K562 (cell line): ENCODE measurements around the gene PLPPR4. TPM values are rescaled to one million over a fixed set of nuclear protein-coding genes. Genes with fewer than 3 reads are reported as not detected.
"Not testable (repeated sequence)": the region's sequence is repeated elsewhere in the genome, so short reads cannot be mapped to it uniquely, and the experiment has no call there.

Source experiments
- ATAC-seq: fragments of 200-7000 bp; cut with Tn5 transposase; 3 replicates; pipeline ENCODE4 v1.9.1; 2020; ENCODE audit warnings: moderate library complexity
- BruUV-seq: library from RNA; stranded (reverse); fragments of 400-500 nt; replicated peaks from 2 replicates; lab custom pipeline; 2021; lab: Mats Ljungman, UMichigan
- CTCF ChIA-PET: fragments of 300-600 bp; formaldehyde crosslinking; extraction: SDS; loops from one replicate; lab custom pipeline; 2021; ENCODE audit warnings: low intra/inter-chr PET ratio; lab: Yijun Ruan, JAX
- POLR2A ChIA-PET: fragments of 300-600, 350-650 bp; sonication (Branson Sonifier 250); formaldehyde crosslinking; extraction: SDS; loops from one replicate; lab custom pipeline; 2021; ENCODE audit warnings: antibody characterized with exemption, inconsistent platforms; lab: Yijun Ruan, JAX
- DNase-seq, 4 experiments: peaks; one replicate each; pipeline versions ENCODE4 v3.0.0 to v3.0.0-alpha.2; 2011 to 2018; ENCODE audit warnings: low spot score in 3 of 4, mixed read lengths in 3 of 4; ENCODE audit errors: extremely low read depth in 1 of 4
- FAIRE-seq: peaks from 2 replicates; lab custom pipeline; 2011; peaks lifted over from hg19 to GRCh38; lab: Jason Lieb, UNC
- H2AFZ ChIP-seq: 2 replicates; pipeline ENCODE4 v1.6.0; 2011; ENCODE audit warnings: low read depth, low read length, control low read depth, inconsistent platforms
- H3K27ac ChIP-seq: fragments of 200-600 bp; 3 replicates; pipeline ENCODE4 v1.8.0; 2011; ENCODE audit warnings: low read depth, mild to moderate bottlenecking, control low read depth, inconsistent platforms, low read length, moderate library complexity, mixed read lengths; ENCODE audit errors: extremely low read depth
- H3K27me3 ChIP-seq, 2 experiments: fragments of 300-600 bp in 1 of 2; 2 replicates in 1 of 2; 3 replicates in 1 of 2; pipeline versions ENCODE4 v1.6.0 to v1.8.0; 2011; ENCODE audit warnings: inconsistent platforms in 2 of 2, low read length in 2 of 2, mild to moderate bottlenecking in 1 of 2, mixed read lengths in 1 of 2, moderate library complexity in 1 of 2; ENCODE audit not compliant: control insufficient read depth in 2 of 2, insufficient read depth in 2 of 2
- H3K36me3 ChIP-seq: fragments of 300-600 bp; 3 replicates; pipeline ENCODE4 v1.8.0; 2011; ENCODE audit warnings: mild to moderate bottlenecking, low read length, inconsistent platforms; ENCODE audit not compliant: control insufficient read depth, insufficient read depth
- H3K4me1 ChIP-seq, 2 experiments: fragments of 200-600 bp in 1 of 2; replicated peaks in 1 of 2; 2 replicates in 1 of 2; 3 replicates in 1 of 2; pipeline versions ENCODE4 v1.5.1 to v1.8.0; 2011; ENCODE audit warnings: inconsistent platforms in 2 of 2, low read length in 2 of 2, mild to moderate bottlenecking in 1 of 2, mixed read lengths in 1 of 2, moderate library complexity in 1 of 2; ENCODE audit not compliant: control insufficient read depth in 2 of 2, insufficient read depth in 2 of 2
- H3K4me2 ChIP-seq: 2 replicates; pipeline ENCODE4 v1.6.1; 2011; ENCODE audit warnings: low read length, control low read depth, inconsistent platforms, mixed read lengths; ENCODE audit not compliant: insufficient read depth
- H3K4me3 ChIP-seq: fragments of 200-600 bp; sonication (generic), shearing (Covaris generic); 2 replicates; pipeline ENCODE4 v1.5.1; 2016; ENCODE audit warnings: control low read depth, inconsistent platforms
- H3K79me2 ChIP-seq: fragments of 200-600 bp; 3 replicates; pipeline ENCODE4 v1.8.0; 2011; ENCODE audit warnings: low read length, inconsistent platforms; ENCODE audit not compliant: control insufficient read depth, insufficient read depth
- H3K9ac ChIP-seq, 2 experiments: 2 replicates each; pipeline versions ENCODE4 v1.6.0 to v1.6.1; 2011; ENCODE audit warnings: low read depth in 2 of 2, low read length in 2 of 2, control low read depth in 1 of 2, inconsistent platforms in 1 of 2, mild to moderate bottlenecking in 1 of 2, mixed read lengths in 1 of 2; ENCODE audit not compliant: insufficient read depth in 1 of 2
- H3K9me1 ChIP-seq: one replicate; pipeline ENCODE4 v1.6.0; 2011; ENCODE audit warnings: inconsistent platforms, mild to moderate bottlenecking, low read length, moderate library complexity; ENCODE audit not compliant: control insufficient read depth, insufficient read depth
- H3K9me3 ChIP-seq: replicated peaks from 2 replicates; pipeline ENCODE4 v1.5.1; 2011; ENCODE audit warnings: low read depth, low read length, inconsistent platforms; ENCODE audit not compliant: control insufficient read depth, insufficient read depth
- H4K20me1 ChIP-seq: replicated peaks from 2 replicates; pipeline ENCODE4 v1.6.1; 2011; ENCODE audit warnings: low read length, inconsistent platforms, mixed read lengths; ENCODE audit not compliant: control insufficient read depth, insufficient read depth
- ARID2 ChIP-seq: fragments of 450-650 bp; IDR thresholded peaks from 2 replicates; pipeline ENCODE4 v1.6.1; 2017; ENCODE audit warnings: antibody characterized with exemption, mild to moderate bottlenecking
- BCOR ChIP-seq: fragments of 450-650 bp; IDR thresholded peaks from 2 replicates; pipeline ENCODE4 v1.6.1; 2016
- BRD4 ChIP-seq: fragments of 200-600 bp; sonication (generic); IDR thresholded peaks from 2 replicates; pipeline ENCODE4 v1.6.1; 2017; ENCODE audit warnings: inconsistent platforms
- CHD2 ChIP-seq: IDR thresholded peaks from 2 replicates; pipeline ENCODE4 v1.6.1; 2011; ENCODE audit warnings: low read depth, low read length
- KLF13 ChIP-seq: fragments of 450-650 bp; IDR thresholded peaks from 2 replicates; pipeline ENCODE4 v1.6.1; 2016; ENCODE audit warnings: missing genetic modification characterization, low read depth, mild to moderate bottlenecking, missing compliant biosample characterization, moderate library complexity, borderline replicate concordance
- L3MBTL2 ChIP-seq: fragments of 450-650 bp; IDR thresholded peaks from 2 replicates; pipeline ENCODE4 v1.6.1; 2016; ENCODE audit warnings: mild to moderate bottlenecking, moderate library complexity
- LCOR ChIP-seq: sonication (generic); formaldehyde crosslinking; IDR thresholded peaks from 2 replicates; pipeline ENCODE4 v1.8.0; 2022; ENCODE audit warnings: mild to moderate bottlenecking, missing genetic modification reagents
- LEF1 ChIP-seq: fragments of 450-650 bp; IDR thresholded peaks from 2 replicates; pipeline ENCODE4 v1.6.1; 2016; ENCODE audit warnings: mild to moderate bottlenecking
- MBD2 ChIP-seq: sonication (generic); IDR thresholded peaks from 2 replicates; pipeline ENCODE4 v1.6.1; 2016; ENCODE audit warnings: low read depth, borderline replicate concordance
- PHF20 ChIP-seq: fragments of 450-650 bp; IDR thresholded peaks from 2 replicates; pipeline ENCODE4 v1.6.1; 2018; ENCODE audit not compliant: partially characterized antibody
- PTTG1 ChIP-seq: fragments of 450-650 bp; IDR thresholded peaks from 2 replicates; pipeline ENCODE4 v1.6.1; 2016; ENCODE audit warnings: low read depth, mild to moderate bottlenecking, missing genetic modification characterization, missing compliant biosample characterization
- SLC30A9 ChIP-seq: fragments of 250-450 bp; sonication (Bioruptor Pico); IDR thresholded peaks from 2 replicates; pipeline ENCODE4 v1.8.0; 2022; ENCODE audit warnings: mild to moderate bottlenecking, moderate library complexity
- TGIF2 ChIP-seq: sonication (generic); formaldehyde crosslinking; IDR thresholded peaks from 2 replicates; pipeline ENCODE4 v1.8.1; 2022; ENCODE audit warnings: mild to moderate bottlenecking, missing genetic modification reagents, moderate library complexity
- WGBS: fragments of 100-300 bp; shearing (Covaris generic); methylation state at CpG from one replicate; pipeline ENCODE4 v1.1.6; 2016; ENCODE audit warnings: low coverage, mixed read lengths; ENCODE audit not compliant: insufficient coverage; ENCODE audit errors: missing lambda C conversion rate; 5-methylcytosine and 5-hydroxymethylcytosine counted together
- in situ Hi-C: fragments of 300-500 bp; cut with MboI; formaldehyde crosslinking; loops from 4 replicates; pipeline ENCODE4 v1.15.0; 2018; ENCODE audit warnings: inconsistent platforms, mixed read lengths
- intact Hi-C: fragments of 100-400 bp; cut with micrococcal nuclease; formaldehyde crosslinking; loops from 2 replicates; pipeline ENCODE4 v1.14.2; 2022
- polyA plus RNA-seq, 8 experiments: library from polyadenylated mRNA; depleted of rRNA in 4 of 8; stranded (reverse) in 5 of 8; unstranded in 3 of 8; fragments of >200 nt; fragmentation: Nextera tagmentation in 2 of 8; fragmentation: Illumina TruSeq in 1 of 8; extraction: Ambion mirVana in 2 of 8; extraction: Trizol in 1 of 8; gene quantifications; 2 replicates each; pipeline versions ENCODE4 v1.2.1 to v1.2.3, GENCODE V29; 2011 to 2014; ENCODE audit warnings: inconsistent platforms in 1 of 8, missing spikeins in 1 of 8
- total RNA-seq, 7 experiments: library from RNA; depleted of rRNA in 6 of 7; stranded (reverse); fragments of >200 nt in 6 of 7; fragmentation: Illumina TruSeq in 2 of 7; extraction: Trizol in 2 of 7; gene quantifications; 2 replicates each; pipeline versions ENCODE4 v1.2.1 to v1.2.3, GENCODE V29; 2011 to 2021; ENCODE audit warnings: low replicate concordance in 1 of 7
- TF ChIP-seq, protein P1 (sequence below): sonication (generic); formaldehyde crosslinking; IDR thresholded peaks from 2 replicates; pipeline ENCODE4 v1.8.0; 2022; ENCODE audit warnings: mild to moderate bottlenecking, missing genetic modification reagents, borderline replicate concordance
- TF ChIP-seq, protein P2 (sequence below): fragments of 450-650 bp; formaldehyde crosslinking; IDR thresholded peaks from 2 replicates; pipeline ENCODE4 v1.4.0; 2020; ENCODE audit warnings: mild to moderate bottlenecking, moderate library complexity
- TF ChIP-seq, protein P3 (sequence below): fragments of 450-650 bp; formaldehyde crosslinking; IDR thresholded peaks from 2 replicates; pipeline ENCODE4 v1.4.0; 2022; ENCODE audit warnings: missing genetic modification characterization

The PLPPR4 gene
- total and polyA plus RNA-seq, 9 of the 15 experiments (the other 6 are each of a cell fraction or from before 2014, with no cell fraction given): not detected

DNA sequence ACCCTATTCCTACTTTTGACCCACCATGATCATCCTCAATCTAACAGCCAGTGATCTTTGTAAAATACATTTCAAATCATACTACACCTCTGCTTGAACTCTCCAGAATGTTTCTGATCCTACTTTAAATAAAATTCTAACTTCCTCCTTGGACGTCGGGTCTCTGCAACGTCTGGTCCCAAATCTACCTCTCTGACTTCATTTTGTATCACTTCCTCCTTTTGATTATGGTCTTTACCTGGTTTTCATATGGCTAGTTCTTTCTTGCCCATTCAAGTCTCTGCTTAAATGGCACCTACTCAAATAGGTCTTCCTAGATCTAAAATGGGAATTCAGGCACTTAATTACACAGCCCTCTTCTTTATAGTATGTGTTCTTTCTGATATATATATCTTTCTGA lies 18.2 kb downstream of the PLPPR4 start:
- Histone ChIP-seq H4K20me1 (no peaks in the 10 kb centered on the region), H3K27me3 (no peaks in the 10 kb centered on the region), H3K4me1 (no peaks in the 10 kb centered on the region), H3K9me1 (no peaks in the 10 kb centered on the region), H3K36me3 (no peaks in the 10 kb centered on the region), H3K4me3 (no peak overlapping the region), H3K9me3 (no peaks in the 10 kb centered on the region), H2AFZ (no peak overlapping the region), H3K4me2 (no peak overlapping the region), H3K27ac (no peak overlapping the region), H3K79me2 (no peaks in the 10 kb centered on the region), H3K9ac (no peak overlapping the region)
- WGBS: 0% methylated on average over 3 of the region's 3 CpGs
- POLR2A ChIA-PET: no interaction called here
- CTCF ChIA-PET: no interaction called here
- TF ChIP-seq SLC30A9 (no peak), LCOR (no peak), PHF20 (no peak), CHD2 (no peak), KLF13 (tag) (no peak), TGIF2 (CRISPR knock-in tag) (no peak), L3MBTL2 (no peak), BRD4 (no peak), BCOR (no peak), PTTG1 (no peak), MBD2 (no peak), ARID2 (no peak), LEF1 (no peak)
- TF ChIP-seq, protein P1, sequence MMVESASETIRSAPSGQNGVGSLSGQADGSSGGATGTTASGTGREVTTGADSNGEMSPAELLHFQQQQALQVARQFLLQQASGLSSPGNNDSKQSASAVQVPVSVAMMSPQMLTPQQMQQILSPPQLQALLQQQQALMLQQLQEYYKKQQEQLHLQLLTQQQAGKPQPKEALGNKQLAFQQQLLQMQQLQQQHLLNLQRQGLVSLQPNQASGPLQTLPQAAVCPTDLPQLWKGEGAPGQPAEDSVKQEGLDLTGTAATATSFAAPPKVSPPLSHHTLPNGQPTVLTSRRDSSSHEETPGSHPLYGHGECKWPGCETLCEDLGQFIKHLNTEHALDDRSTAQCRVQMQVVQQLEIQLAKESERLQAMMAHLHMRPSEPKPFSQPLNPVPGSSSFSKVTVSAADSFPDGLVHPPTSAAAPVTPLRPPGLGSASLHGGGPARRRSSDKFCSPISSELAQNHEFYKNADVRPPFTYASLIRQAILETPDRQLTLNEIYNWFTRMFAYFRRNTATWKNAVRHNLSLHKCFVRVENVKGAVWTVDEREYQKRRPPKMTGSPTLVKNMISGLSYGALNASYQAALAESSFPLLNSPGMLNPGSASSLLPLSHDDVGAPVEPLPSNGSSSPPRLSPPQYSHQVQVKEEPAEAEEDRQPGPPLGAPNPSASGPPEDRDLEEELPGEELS (CRISPR knock-in tag): no peak
- TF ChIP-seq, protein P2, sequence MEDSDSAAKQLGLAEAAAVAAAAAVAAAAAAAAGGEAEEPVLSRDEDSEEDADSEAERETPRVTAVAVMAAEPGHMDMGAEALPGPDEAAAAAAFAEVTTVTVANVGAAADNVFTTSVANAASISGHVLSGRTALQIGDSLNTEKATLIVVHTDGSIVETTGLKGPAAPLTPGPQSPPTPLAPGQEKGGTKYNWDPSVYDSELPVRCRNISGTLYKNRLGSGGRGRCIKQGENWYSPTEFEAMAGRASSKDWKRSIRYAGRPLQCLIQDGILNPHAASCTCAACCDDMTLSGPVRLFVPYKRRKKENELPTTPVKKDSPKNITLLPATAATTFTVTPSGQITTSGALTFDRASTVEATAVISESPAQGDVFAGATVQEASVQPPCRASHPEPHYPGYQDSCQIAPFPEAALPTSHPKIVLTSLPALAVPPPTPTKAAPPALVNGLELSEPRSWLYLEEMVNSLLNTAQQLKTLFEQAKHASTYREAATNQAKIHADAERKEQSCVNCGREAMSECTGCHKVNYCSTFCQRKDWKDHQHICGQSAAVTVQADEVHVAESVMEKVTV (CRISPR knock-in tag): no peak
- TF ChIP-seq, protein P3, sequence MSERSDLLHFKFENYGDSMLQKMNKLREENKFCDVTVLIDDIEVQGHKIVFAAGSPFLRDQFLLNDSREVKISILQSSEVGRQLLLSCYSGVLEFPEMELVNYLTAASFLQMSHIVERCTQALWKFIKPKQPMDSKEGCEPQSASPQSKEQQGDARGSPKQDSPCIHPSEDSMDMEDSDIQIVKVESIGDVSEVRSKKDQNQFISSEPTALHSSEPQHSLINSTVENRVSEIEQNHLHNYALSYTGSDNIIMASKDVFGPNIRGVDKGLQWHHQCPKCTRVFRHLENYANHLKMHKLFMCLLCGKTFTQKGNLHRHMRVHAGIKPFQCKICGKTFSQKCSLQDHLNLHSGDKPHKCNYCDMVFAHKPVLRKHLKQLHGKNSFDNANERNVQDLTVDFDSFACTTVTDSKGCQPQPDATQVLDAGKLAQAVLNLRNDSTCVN (CRISPR knock-in tag): no peak
- no TSS peak for BruUV-seq
- no peak for ATAC-seq
- intact Hi-C loops: no loop called here
- no peak for DNase-seq
- in situ Hi-C loops: no loop called here
- no peak for FAIRE-seq

DNA sequence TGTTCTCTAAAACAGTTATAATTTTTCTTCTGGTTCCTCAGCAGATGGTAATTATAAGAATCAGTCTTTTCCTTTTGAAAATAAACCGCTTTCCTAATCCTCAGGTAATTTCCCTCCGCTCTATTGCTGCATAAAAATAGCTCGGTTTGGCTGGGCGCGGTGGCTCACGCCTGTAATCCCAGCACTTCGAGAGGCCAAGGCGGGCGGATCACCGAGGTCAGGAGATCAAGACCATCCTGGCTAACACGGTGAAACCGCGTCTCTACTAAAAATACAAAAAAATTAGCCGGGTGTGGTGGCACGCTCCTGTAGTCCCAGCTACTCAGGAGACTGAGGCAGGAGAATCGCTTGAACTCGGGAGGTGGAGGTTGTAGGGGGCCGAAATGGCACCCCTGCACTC lies 19.2 kb downstream of the PLPPR4 start:
- POLR2A ChIA-PET, DNase-seq, H3K4me1 ChIP-seq, H4K20me1 ChIP-seq, in situ Hi-C loops, H3K9me1 ChIP-seq, H3K27ac ChIP-seq, H3K9me3 ChIP-seq, H3K4me3 ChIP-seq, H3K27me3 ChIP-seq, H2AFZ ChIP-seq, intact Hi-C loops, FAIRE-seq, ATAC-seq, BruUV-seq, H3K4me2 ChIP-seq, H3K79me2 ChIP-seq, H3K9ac ChIP-seq, H3K36me3 ChIP-seq, CTCF ChIA-PET: not testable (repeated sequence)
- 1% methylated on average over 18 of the region's 18 CpGs for WGBS
